T-helper 2 cell (primary cell): ENCODE results near the gene COX15.
"Not testable (repeated sequence)": the region's sequence is repeated elsewhere in the genome, so short reads cannot be mapped to it uniquely, and the experiment has no call there.

Experiments
- DNase-seq, 5 experiments: peaks; one replicate each; pipeline versions ENCODE4 v3.0.0 to v3.0.0-alpha.2; 2012 to 2022

The COX15 gene

GRCh38 chr10:99740933-99741559 lies 9.1 kb upstream of the COX15 start:
- no peak for DNase-seq

- DNase-seq, result no peak
Measured at GRCh38 chr10:99740260-99740659, 8.3 kb upstream of the COX15 start.

DNA sequence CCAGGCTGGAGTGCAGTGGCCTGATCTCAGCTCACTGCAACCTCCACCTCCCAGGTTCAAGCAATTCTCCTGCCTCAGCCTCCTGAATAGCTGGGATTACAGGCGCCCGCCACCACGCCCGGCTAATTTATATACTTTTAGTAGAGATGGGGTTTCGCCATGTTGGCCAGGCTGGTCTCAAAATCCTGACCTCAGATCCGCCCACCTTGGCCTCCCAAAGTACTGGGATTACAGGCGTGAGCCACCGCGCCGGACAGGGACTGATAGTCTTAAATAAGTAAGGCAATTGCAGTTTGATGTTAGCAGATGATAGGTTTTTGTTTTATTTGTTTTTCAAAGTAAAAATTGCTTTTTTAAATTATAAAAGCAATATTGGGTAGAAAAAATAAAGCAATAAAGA lies 2.2 kb upstream of the COX15 start:
- DNase-seq, result not testable (repeated sequence)

DNA sequence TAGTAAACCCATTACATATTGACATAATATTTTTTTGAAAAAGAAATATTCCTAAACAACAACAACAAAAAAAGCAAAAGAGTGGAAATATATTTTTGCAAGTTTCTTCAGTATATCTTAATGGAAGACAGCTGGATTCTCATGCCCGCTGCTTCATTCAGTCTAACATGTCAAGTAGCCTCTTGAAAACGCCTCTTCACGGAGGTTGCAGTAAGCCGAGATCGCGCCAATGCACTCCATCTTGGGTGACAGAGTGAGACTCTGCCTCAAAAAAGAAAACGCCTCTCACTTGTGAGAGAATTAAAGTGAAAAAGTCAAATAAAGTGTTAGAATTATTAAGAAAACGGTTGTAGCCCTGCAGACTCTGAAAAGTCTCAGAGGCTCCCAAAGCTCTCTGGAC lies 1.4 kb upstream of the COX15 start:
- DNase-seq, result no peak

DNA sequence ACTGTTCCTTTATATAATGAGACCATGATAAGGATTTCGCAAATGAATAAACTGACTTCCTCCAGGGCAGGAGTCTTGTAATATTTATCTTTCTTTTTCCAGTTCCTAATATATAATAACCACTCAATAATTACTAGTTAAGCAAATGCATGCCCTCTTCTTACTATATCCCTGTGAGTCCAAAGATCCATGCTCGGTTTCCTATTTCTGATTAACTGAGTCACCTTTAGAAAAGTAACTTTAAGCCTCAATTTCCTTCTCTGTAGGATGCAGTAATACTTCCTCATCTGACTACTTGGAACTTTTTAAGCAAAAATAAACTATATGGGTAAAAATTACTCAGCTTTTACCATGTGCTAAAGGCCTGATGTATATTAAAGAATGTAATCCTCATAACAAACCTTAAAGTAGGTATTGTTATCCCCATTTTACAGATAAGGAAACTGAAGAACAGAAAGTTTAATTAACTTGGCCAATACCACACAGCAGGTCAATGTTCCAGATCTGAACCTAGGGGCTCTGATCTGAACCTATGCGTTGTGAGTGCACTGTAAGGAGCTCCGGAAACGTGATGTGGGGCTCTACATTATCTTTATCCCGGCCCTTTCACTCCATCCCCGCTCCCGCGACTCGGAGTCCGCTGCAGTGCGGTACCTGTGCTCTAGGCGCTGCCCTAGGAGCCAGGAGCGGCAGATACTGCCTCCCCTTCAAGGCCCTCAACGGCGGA lies 458 bp downstream of the COX15 start:
- no peak for DNase-seq

DNA sequence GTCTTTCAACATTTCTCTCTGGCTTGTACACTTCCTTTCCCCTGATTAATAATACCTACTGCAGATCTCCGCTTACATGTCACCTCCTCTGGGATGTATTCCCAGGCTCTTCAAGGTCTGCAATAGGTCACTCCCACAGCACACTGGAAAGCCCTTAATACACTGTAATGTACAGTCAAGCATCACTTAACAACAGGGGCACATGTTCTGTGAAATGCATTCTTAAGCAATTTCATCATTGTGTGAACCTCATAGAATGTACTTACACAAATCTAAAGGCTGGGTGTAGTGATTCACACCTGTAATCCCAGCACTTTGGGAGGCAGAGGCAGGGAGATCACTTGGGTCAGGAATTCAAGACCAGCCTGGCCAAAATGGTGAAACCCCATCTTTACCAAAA lies 1.9 kb downstream of the COX15 start:
- DNase-seq, result no peak

GRCh38 chr10:99720387-99720786 lies 11.5 kb downstream of the COX15 start:
- no peak for DNase-seq

- no peak for DNase-seq
Measured at GRCh38 chr10:99714446-99714845, 17.5 kb downstream of the COX15 start.

DNA sequence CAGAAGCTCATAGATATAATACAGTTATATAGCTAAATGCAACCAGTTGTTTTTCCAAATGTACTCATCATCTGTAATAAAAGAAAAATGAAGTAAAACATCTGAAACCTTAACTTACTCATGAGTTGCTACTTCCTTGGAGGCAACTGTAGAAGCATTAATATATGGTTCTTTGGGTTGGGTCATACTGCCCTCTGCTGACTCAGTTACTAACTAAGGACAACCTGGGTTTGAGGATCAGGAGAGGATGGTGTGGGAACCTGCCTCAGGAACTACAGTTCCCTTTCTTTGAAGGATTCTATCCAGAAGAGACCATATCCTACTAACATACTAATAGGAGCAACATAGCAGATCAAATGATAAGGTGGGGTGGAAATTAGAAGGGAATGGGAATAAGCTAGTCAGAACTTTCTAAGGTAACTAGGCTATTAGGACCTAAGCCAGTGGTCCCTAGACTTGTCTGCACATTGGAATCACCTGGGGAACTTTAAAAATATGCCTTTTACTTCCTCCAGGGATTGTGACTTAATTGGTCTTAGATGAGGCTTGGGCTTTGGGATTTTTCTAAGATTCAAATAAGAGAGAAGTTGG lies 20.7 kb downstream of the COX15 start:
- DNase-seq, result peak in 1 of 5 experiments; percentile 57

- DNase-seq, result peak in 1 of 5 experiments; percentile 7
Measured at GRCh38 chr10:99709480-99710229, 22.3 kb downstream of the COX15 start.

DNA sequence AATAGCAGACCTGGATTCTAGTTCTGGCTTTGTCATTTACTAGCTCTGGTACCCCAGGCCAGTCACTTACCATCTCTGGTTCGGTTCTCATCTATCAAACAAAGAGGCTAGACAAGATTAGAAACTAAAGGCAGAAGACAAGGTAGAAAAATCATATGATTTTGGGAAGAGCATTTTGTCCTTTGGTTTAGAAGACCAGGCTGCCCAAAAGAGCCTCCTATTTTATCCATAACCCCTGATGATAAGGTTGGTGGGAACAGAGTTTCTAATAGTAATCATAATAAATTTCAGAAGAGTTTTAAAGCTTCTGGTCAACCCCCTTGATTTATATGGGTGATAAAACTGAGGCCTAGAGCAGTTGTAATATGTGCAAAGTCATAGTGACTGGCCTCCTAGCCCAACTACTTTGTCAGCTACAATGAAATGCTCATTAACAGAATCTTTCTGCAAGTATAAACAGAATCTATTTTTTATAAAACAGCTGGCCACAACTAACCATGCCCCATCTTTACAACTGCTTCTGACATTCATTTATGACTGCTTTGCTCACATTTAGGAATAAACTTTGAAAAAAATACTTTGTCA lies 23.4 kb downstream of the COX15 start:
- DNase-seq, result no peak

DNA sequence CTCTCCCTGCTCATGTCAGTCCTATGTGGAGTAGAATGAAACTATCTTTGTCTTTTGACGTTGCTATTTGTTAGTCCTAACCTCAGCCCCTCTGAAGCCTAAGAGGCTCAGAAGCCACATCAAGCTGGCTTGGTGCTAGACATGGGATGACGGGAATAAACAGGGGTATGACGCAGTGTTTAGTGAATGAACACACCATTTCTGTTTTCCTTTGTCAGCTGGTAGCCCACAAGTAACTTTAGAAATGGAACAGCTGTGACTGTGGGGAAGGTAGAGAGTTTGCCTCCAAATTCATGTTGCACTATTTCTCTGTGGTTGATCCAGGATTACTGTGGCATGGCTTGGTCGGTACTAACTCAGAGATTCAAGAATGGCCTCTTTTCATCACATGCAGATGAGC lies 31.3 kb downstream of the COX15 start:
- no peak for DNase-seq

GRCh38 chr10:99698504-99699080 lies 33.3 kb downstream of the COX15 start:
- DNase-seq, result no peak

GRCh38 chr10:99695761-99696160 lies 36.2 kb downstream of the COX15 start:
- DNase-seq, result no peak

DNA sequence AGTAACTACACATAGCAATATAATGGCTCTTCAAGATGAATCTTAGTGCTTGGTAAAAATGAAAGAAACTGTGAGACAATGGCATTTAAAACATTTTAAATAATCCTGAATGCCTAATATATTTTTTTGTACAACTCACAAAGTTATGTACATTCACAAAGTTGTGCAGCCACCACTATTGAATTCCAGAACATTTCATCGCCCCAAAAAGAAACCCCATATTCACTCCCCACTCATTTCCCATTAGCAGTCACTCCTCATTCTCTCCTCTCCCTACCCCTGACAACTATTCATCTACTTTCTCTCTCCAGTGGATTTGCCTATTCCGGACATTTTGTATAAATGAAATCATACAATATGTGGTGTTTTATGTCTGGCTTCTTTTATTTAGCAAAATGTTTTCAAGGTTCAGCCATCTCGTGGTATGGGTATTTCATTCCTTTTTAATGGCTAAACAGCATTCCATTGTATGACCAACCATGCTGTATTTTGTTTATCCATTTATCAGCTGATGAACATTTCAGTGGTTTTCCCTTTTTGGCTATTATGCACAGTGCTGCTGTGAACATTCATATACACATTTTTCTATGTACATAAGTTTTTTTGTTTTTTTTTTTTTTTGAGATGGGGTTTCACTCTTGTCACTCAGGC lies 37.9 kb downstream of the COX15 start:
- DNase-seq, result no peak

DNA sequence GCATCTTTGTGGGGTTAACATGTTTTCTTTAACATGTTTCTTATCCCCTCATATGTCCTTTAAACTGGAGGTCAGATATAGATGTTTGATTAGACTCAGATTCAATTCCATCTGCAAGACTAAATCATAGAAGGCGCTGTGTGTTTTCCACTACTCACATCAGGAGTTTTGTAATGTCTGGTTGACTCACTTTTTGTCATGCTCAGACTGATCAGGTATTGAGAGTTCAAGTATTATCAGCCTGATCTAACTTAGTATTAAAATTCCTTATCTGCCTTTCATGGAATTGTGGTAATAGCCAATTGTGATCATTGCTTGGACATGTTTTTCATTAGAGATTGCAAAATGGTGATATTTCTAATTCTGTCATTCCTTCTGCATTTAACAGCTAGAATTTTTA lies 42.5 kb downstream of the COX15 start:
- DNase-seq, result no peak

DNA sequence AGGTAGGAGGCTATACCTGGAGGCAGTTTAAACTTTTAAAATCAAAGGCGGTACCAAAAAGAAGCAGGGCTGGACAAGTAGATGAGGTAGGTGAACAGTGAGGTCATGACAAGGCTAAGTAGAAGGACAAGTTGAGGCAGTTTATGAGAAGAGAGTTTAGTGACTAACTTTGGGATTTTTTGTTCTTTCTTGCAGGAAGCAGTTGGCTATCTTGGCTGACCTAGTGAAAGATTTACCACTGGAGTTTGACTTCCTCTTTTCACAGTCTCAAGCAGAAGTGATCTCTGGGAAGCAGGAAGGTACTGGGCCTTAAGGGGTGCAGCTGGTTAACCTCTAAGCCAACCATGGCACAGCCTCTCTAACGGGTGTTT lies 46.3 kb downstream of the COX15 start:
- DNase-seq, result no peak

DNA sequence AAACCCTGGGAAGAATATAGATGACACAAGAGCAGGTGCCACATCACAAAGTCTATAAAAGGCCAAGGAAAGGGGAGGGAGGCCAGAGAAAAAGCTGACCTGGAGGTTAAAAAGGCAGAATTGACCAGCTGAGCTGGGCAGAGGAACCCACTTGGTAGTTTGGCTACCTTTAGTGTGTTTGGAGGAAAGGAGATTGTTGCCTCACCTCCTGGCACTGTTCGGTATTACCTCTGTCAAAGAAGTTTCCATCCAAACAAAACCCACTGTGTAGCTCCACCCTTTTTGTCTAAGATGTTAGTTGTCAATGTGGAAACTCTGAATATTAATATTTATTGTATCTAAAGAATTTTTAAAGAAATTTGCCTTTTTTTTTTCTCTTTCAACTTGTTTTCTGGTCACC lies 49.2 kb downstream of the COX15 start:
- peak in 1 of 5 experiments; percentile 19 for DNase-seq
